A673 (cell line): ENCODE results near the gene ATRN. TPM values are rescaled to one million over a fixed set of nuclear protein-coding genes. Genes with fewer than 3 reads are reported as not detected.

ENCODE experiments used
- BruUV-seq: library from RNA; stranded (reverse); fragments of 400-500 nt; replicated peaks from 2 replicates; lab custom pipeline; 2021; lab: Mats Ljungman, UMichigan
- CTCF ChIA-PET: fragments of 300-600 bp; sonication (Branson Sonifier 250); formaldehyde crosslinking; loops from one replicate; lab custom pipeline; 2022; ENCODE audit warnings: antibody characterized with exemption; lab: Charles Lee
- POLR2A ChIA-PET: fragments of 300-600 bp; sonication (Branson Sonifier 250); formaldehyde crosslinking; loops from one replicate; lab custom pipeline; 2022; ENCODE audit warnings: antibody characterized with exemption; ENCODE audit not compliant: low non-redundant PET; lab: Charles Lee
- DNase-seq: peaks from one replicate; pipeline ENCODE4 v3.0.0-alpha.2; 2015; ENCODE audit warnings: low spot score
- H3K27ac ChIP-seq: fragments of 200-600 bp; sonication (generic); 2 replicates; pipeline ENCODE4 v1.5.1; 2016; ENCODE audit warnings: mixed run types, low read depth, mild to moderate bottlenecking, mixed read lengths, antibody characterized with exemption, low read length; ENCODE audit not compliant: poor library complexity, severe bottlenecking
- H3K27me3 ChIP-seq: fragments of 200-600 bp; sonication (generic); replicated peaks from 2 replicates; pipeline ENCODE4 v1.6.1; 2017; ENCODE audit warnings: mixed run types, low read depth, mild to moderate bottlenecking, mixed read lengths, antibody characterized with exemption, low read length; ENCODE audit not compliant: insufficient read depth, poor library complexity
- H3K36me3 ChIP-seq: fragments of 200-600 bp; sonication (generic); 2 replicates; pipeline ENCODE4 v1.6.1; 2016; ENCODE audit warnings: mixed run types, mild to moderate bottlenecking, mixed read lengths, antibody characterized with exemption, low read length; ENCODE audit not compliant: insufficient read depth, poor library complexity, severe bottlenecking
- H3K4me1 ChIP-seq: fragments of 200-600 bp; sonication (generic); 2 replicates; pipeline ENCODE4 v1.6.1; 2017; ENCODE audit warnings: mixed run types, mild to moderate bottlenecking, mixed read lengths, antibody characterized with exemption, low read length; ENCODE audit not compliant: insufficient read depth, poor library complexity, severe bottlenecking
- H3K4me3 ChIP-seq: fragments of 200-600 bp; sonication (generic); 2 replicates; pipeline ENCODE4 v1.5.1; 2016; ENCODE audit warnings: low read depth, mixed run types, mild to moderate bottlenecking, mixed read lengths, low read length; ENCODE audit not compliant: poor library complexity, severe bottlenecking
- H3K9me3 ChIP-seq: fragments of 200-600 bp; sonication (generic); 2 replicates; pipeline ENCODE4 v1.6.1; 2016; ENCODE audit warnings: mixed run types, low read depth, mild to moderate bottlenecking, mixed read lengths, antibody characterized with exemption, low read length; ENCODE audit not compliant: poor library complexity, severe bottlenecking
- CTCF ChIP-seq: fragments of 300-800, 200-600 bp; sonication (generic); conservative IDR thresholded peaks from 2 replicates; pipeline ENCODE4 v1.5.1; 2017; ENCODE audit warnings: low read depth, mild to moderate bottlenecking, antibody characterized with exemption, low read length, moderate library complexity, mixed read lengths
- EZH2 ChIP-seq: fragments of 200-600 bp; sonication (generic); IDR thresholded peaks from 2 replicates; pipeline ENCODE4 v1.6.1; 2017; ENCODE audit warnings: borderline replicate concordance, low read depth, mild to moderate bottlenecking, mixed read lengths, antibody characterized with exemption, low read length; ENCODE audit not compliant: poor library complexity, severe bottlenecking
- intact Hi-C: fragments of 100-400 bp; cut with micrococcal nuclease; formaldehyde crosslinking; loops from one replicate; pipeline ENCODE4 v1.10.0; 2022; ENCODE audit not compliant: unreplicated experiment
- total RNA-seq: library from RNA; stranded (reverse); gene quantifications from 2 replicates; pipeline ENCODE4 v1.2.3, GENCODE V29; 2021

The ATRN gene
- total RNA-seq, 1 experiment from 2014 or later: 27.1 TPM

GRCh38 chr20:3483309-3483708, 12.5 kb downstream of the ATRN start:
- POLR2A ChIA-PET: no interaction called here
- Histone ChIP-seq H3K27me3 (no peaks in the 10 kb centered on the region), H3K4me3 (no peak overlapping the region), H3K4me1 (peaks cover 16% of the 10 kb centered on the region), H3K27ac (no peak overlapping the region), H3K9me3 (peaks cover 17% of the 10 kb centered on the region), H3K36me3 (no peaks in the 10 kb centered on the region)
- no peak for DNase-seq
- BruUV-seq: no TSS peak
- CTCF ChIA-PET: no interaction called here
- no peak for TF ChIP-seq CTCF
- TF ChIP-seq EZH2: no peak
- intact Hi-C loops: no loop called here

GRCh38 chr20:3483784-3484183, 13.0 kb downstream of the ATRN start:
- Histone ChIP-seq H3K36me3 (no peaks in the 10 kb centered on the region), H3K4me1 (peaks cover 16% of the 10 kb centered on the region), H3K27me3 (no peaks in the 10 kb centered on the region), H3K27ac (no peak overlapping the region), H3K9me3 (peaks cover 17% of the 10 kb centered on the region), H3K4me3 (no peak overlapping the region)
- intact Hi-C loops: no loop called here
- no peak for DNase-seq
- ChIA-PET POLR2A (no interaction called here), CTCF (no interaction called here)
- no TSS peak for BruUV-seq
- TF ChIP-seq EZH2: no peak
- no peak for TF ChIP-seq CTCF

GRCh38 chr20:3485913-3486312, 15.1 kb downstream of the ATRN start:
- CTCF ChIA-PET: no interaction called here

More at GRCh38 chr20:3485913-3486312, 15.1 kb downstream of the ATRN start:
- Histone ChIP-seq H3K4me3 (no peak overlapping the region), H3K9me3 (peaks cover 17% of the 10 kb centered on the region), H3K4me1 (peaks cover 16% of the 10 kb centered on the region), H3K27ac (no peak overlapping the region), H3K36me3 (no peaks in the 10 kb centered on the region), H3K27me3 (no peaks in the 10 kb centered on the region)
- no TSS peak for BruUV-seq
- intact Hi-C loops: no loop called here
- POLR2A ChIA-PET: no interaction called here
- TF ChIP-seq EZH2 (no peak), CTCF (no peak)
- DNase-seq: no peak
